DMS153 treated with DMSO at 0.1 percent for 48 hours (cell line): ENCODE data around the gene GAN.
"Not testable (repeated sequence)": the region's sequence is repeated elsewhere in the genome, so short reads cannot be mapped to it uniquely, and the experiment has no call there.

ENCODE experiments used
- DNase-seq: peaks from one replicate; lab custom pipeline; 2025; ENCODE audit not compliant: unreplicated experiment; lab: John Stamatoyannopoulos, UW

The GAN gene

GRCh38 chr16:81394966-81395655 lies 80.3 kb downstream of the GAN start:
- DNase-seq = no peak

GRCh38 chr16:81397058-81397878 lies 82.5 kb downstream of the GAN start:
- no peak for DNase-seq

- no peak for DNase-seq
Observed at GRCh38 chr16:81397879-81398520, 83.2 kb downstream of the GAN start.

- no peak for DNase-seq
Observed at GRCh38 chr16:81399909-81400308, 85.1 kb downstream of the GAN start.

GRCh38 chr16:81401035-81401950 lies 86.5 kb downstream of the GAN start:
- DNase-seq = no peak

- DNase-seq = no peak
Observed at GRCh38 chr16:81403208-81403600, 88.4 kb downstream of the GAN start.

GRCh38 chr16:81403601-81404391 lies 89.0 kb downstream of the GAN start:
- peak; percentile 81 for DNase-seq

GRCh38 chr16:81405002-81405401 lies 90.2 kb downstream of the GAN start:
- not testable (repeated sequence) for DNase-seq

- no peak for DNase-seq
Observed at GRCh38 chr16:81405702-81406113, 90.9 kb downstream of the GAN start.

GRCh38 chr16:81408409-81408950 lies 93.7 kb downstream of the GAN start:
- DNase-seq = no peak

GRCh38 chr16:81409016-81409556 lies 94.3 kb downstream of the GAN start:
- no peak for DNase-seq

GRCh38 chr16:81410643-81411293 lies 96.0 kb downstream of the GAN start:
- no peak for DNase-seq

GRCh38 chr16:81413245-81413990 lies 98.7 kb downstream of the GAN start:
- no peak for DNase-seq

- DNase-seq = no peak
Observed at GRCh38 chr16:81415751-81416150, 101.0 kb downstream of the GAN start.

GRCh38 chr16:81416749-81417148 lies 102.0 kb downstream of the GAN start:
- no peak for DNase-seq

- no peak for DNase-seq
Observed at GRCh38 chr16:81417210-81417609, 102.4 kb downstream of the GAN start.

GRCh38 chr16:81419806-81420205 lies 105.0 kb downstream of the GAN start:
- no peak for DNase-seq

GRCh38 chr16:81421126-81421525 lies 106.4 kb downstream of the GAN start:
- DNase-seq = no peak
